Measurements from ENCODE around the gene KAT7. TPM values are rescaled to one million over a fixed set of nuclear protein-coding genes. Genes with fewer than 3 reads are reported as not detected.
A peak's percentile ranks its signal among the peaks of the same experiment; 100 is the strongest.
"Not testable (repeated sequence)": the region's sequence is repeated elsewhere in the genome, so short reads cannot be mapped to it uniquely, and the experiment has no call there.

KAT7 gene
- polyA plus RNA-seq, 1 donor: 33.6 TPM

GRCh38 chr17:49814781-49815529, 26.5 kb downstream of the KAT7 start:
- no peak for DNase-seq

- DNase-seq: no peak
Measured at GRCh38 chr17:49815761-49816281, 27.3 kb downstream of the KAT7 start.

DNA sequence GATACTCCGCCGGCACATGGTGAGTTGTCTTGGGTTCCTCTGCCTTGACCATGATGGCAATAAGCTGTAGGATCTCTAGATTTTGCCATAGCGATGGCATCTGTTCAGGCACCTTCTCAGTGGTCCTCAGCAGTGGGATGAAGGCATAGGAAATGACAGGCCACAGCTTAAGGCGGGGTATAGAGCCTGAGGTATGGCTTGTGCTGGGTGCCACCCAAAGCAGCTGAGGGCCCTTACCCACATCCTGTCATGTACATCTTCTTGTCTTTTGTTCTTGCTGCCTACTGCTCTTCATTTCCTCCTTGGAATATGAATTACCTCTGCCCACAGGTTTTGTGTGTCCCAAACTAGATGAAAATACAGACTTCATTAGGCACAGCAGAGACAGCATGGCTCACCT, 29.5 kb downstream of the KAT7 start:
- no peak for DNase-seq

DNA sequence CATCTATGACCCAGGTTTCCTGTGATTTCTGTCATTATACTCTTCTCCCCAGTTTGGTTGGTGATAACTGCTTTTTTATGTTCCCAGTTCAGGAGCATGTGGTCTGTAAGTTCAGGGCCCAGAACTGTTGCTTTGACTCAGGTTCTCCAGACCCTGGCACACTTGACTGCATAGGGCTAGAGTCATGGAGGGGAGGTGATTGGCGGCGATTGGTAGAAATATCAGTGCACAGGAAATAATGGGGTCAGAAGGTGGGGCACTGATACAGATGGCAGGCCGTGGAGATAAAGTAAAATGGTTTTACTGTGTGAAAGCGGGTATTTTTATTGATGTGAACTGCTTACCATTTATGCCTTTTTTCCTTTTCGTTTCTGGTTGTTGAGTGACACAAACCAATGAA, 30.7 kb downstream of the KAT7 start:
- no peak for DNase-seq

GRCh38 chr17:49819651-49820050, 31.2 kb downstream of the KAT7 start:
- no peak for DNase-seq

- DNase-seq: no peak
Measured at GRCh38 chr17:49820773-49821172, 32.3 kb downstream of the KAT7 start.

DNA sequence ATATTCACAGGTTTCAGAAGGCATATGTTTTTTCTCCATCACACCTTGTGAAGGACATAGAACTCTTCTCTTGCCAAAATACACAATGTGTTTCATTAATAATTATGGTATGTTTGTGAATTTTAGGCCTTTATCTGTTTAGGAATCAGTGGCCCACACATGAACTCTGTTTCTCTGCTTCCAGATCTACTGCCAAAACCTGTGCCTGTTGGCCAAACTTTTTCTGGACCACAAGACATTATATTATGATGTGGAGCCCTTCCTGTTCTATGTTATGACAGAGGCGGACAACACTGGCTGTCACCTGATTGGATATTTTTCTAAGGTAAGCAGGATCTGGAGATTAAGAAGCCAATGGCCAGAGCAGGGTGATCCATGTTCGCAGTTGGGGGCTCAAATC, 33.0 kb downstream of the KAT7 start:
- no peak for DNase-seq

- no peak for DNase-seq
Measured at GRCh38 chr17:49821916-49822315, 33.4 kb downstream of the KAT7 start.

DNA sequence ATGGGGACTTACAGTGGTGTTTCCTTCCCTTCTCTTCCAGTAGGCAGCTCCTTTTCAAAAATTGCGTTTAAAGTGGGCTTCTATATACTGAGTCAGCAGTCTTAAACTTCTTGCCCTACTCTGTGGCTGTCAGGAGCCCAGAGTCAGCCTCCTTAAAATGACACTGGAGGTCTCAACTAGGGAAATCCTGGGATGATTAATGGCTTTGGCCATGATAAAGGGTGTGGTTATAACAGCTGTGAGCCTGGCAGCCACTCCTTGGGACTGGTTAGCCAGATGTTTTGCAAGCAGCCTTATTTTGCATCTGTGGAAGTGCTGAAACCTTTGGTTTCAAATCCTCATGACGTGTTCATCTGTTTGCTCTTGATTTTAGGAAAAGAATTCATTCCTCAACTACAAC, 34.3 kb downstream of the KAT7 start:
- DNase-seq: peak; percentile 26

DNA sequence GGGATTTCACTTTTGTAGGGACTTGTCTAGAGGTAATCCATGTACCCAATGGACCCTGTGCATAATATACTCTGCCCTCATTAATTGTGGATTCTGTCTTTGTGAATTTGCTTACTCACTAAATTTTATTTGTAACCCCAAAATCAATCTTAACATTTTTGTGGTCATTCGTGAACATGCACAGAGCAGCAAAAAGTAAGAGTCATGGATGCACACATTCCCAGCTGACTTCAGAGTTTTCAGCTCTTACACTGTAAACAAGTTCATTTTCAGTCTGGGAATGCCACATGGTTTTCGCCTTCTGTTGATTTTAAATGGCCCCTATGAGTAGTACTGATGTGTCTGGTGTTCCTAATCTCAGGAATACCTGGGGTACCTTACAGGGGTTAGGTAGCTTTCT, 35.1 kb downstream of the KAT7 start:
- no peak for DNase-seq

- no peak for DNase-seq
Measured at GRCh38 chr17:49825645-49826044, 37.2 kb downstream of the KAT7 start.

DNA sequence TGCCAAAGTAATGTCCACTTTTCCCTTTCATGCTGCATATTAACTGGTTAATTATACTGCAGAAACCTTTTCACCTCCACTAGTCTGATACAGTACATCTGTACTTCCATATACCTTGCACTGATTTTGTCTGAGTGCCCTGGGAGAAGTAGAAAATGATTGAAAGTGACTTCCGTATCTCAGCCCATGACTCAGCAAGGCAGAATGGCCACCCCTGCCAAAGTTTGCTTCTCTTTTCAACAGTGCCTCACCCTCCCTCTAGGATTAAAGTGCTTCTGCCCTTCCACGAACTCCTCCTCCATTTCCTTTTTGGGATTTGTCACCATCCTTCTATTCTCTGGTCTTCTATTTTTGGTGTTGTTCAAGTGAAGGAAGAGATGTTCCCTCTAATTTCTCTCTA, 39.8 kb downstream of the KAT7 start:
- not testable (repeated sequence) for DNase-seq

GRCh38 chr17:49829026-49829425, 40.5 kb downstream of the KAT7 start:
- DNase-seq: no peak

DNA sequence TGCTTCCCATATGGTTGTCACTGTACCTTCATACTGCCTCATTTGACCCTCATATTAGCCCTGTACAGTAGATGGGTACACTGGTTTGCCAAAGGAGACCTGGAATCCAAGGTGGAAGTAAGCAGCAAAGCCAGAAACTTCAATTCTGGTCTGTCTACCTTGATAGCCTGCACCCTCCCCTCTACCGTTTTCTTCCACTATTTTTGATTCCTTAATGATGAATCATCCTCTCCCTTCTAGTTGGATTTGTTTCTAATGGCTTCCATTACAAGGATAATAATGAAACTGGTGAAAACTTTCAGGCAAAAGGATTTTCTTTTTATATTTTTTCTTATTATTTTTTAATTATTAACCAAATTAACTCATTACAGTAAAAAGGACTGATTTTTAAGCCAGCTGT, 42.1 kb downstream of the KAT7 start:
- no peak for DNase-seq

GRCh38 chr17:49832840-49833599, 44.5 kb downstream of the KAT7 start:
- no peak for DNase-seq

DNA sequence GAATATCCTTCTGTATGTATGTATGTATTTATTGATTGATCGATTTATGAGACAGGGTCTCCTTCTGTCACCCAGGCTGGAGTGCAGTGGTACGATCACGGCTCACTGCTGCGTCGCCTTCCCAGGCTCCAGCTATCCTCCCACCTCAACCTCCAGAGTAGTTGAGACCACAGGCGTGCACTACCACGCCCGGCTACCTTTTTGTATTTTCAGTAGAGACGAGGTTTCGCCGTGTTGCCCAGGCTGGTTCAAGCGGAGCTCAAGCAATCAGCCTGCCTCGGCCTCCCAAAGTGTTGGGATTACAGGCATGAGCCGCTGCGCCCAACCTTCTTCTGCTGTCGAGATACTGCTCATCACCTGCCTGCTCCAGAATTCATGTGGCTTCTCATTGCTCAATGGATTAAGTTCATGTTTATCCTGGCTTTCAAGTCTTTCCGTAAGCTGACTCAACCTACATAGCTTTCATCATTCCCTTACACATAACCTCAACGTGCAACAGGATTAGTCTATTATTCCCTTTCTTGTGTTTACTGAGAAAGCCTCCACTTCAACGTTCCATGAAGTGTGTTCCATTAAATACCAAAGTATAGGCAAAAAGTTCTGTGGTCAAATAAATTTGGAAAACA, 45.8 kb downstream of the KAT7 start:
- no peak for DNase-seq

DNA sequence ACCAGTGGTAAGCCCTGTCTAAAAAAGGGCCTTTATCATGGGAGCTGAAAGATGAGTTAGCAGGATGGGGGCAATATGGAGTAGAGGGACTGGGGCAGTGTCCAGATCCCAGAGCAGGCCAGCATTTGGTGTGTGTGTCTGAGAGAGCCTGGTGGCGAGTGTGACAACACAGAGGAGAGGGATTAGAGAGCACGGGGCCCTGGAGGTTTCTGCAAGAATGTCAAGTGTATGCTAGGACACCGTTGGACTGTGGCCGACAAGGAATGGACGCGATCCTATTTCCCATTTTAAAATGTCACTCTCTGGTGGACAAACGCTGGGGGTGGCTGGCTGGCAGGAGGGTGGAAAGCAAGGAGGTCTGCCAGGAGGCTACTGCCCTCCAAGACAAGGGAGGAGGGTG, 47.0 kb downstream of the KAT7 start:
- no peak for DNase-seq

DNA sequence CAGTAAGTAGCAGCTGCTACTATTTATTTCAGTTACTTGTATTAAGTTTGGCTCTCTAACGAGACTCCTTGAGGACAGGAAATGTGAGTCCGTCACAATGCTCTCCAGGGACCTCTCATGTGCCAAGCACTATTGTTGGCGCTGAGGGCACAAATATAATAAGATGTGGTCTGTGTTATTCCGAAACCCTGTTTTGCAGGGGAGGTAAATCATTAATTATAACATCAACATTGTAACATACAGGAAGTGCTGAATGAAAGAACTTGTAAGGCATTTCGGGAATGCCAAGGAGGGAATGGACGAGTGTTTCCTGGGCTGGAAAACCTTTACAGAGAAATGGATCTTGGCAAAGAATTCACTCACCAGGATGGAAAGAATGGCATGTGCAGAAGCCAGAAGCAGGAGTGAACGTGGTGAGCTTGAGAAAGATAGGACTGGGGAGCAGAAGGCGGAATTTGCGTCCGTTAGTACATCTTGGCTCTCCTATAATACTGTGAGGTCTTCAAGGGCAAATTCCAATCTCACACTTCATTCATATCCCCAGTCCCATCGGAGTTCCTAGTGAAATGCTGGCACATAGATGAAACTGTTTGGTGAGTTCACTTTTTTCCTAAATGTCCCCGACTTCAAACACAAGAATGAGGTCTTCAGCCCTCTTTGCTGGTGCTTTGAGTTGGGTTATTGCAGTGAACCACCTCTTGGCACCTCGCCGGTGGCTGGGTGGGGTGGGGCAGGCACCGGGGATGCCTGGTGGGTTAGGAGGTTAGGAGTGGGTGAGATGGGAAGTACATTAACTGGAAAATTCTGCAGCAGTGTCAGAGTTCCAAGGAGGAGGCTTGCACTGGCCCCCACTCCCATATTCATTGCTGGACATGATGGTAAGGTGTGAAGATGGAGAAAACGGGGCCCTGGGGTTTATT, 47.9 kb downstream of the KAT7 start:
- no peak for DNase-seq

- no peak for DNase-seq
Measured at GRCh38 chr17:49839455-49839854, 51.0 kb downstream of the KAT7 start.

GRCh38 chr17:49841548-49841947, 53.1 kb downstream of the KAT7 start:
- no peak for DNase-seq

GRCh38 chr17:49842371-49842770, 53.9 kb downstream of the KAT7 start:
- no peak for DNase-seq

- no peak for DNase-seq
Measured at GRCh38 chr17:49842846-49843245, 54.4 kb downstream of the KAT7 start.

Data from hindlimb muscle (tissue), 1 donor.